Astrocyte (in vitro differentiated cells and primary cell): ENCODE data around the gene ACOX2. TPM values are rescaled to one million over a fixed set of nuclear protein-coding genes. Genes with fewer than 3 reads are reported as not detected.
A peak's percentile ranks its signal among the peaks of the same experiment; 100 is the strongest.

ENCODE experiments used
- DNase-seq: peaks from one replicate; pipeline ENCODE4 v3.0.0-alpha.2; 2010; ENCODE audit warnings: low read depth
- FAIRE-seq: peaks from 2 replicates; lab custom pipeline; 2011; peaks lifted over from hg19 to GRCh38; lab: Jason Lieb, UNC
- H2AFZ ChIP-seq: 2 replicates; pipeline ENCODE4 v1.6.0; 2012; ENCODE audit warnings: low read depth, low read length, inconsistent platforms
- H3K27ac ChIP-seq: 2 replicates; pipeline ENCODE4 v1.5.1; 2011; ENCODE audit warnings: low read depth, low read length, inconsistent platforms
- H3K27me3 ChIP-seq: 2 replicates; pipeline ENCODE4 v1.6.0; 2011; ENCODE audit warnings: low read length, inconsistent platforms; ENCODE audit not compliant: insufficient read depth
- H3K36me3 ChIP-seq: 2 replicates; pipeline ENCODE4 v1.5.1; 2011; ENCODE audit warnings: low read length, inconsistent platforms; ENCODE audit not compliant: insufficient read depth
- H3K4me1 ChIP-seq: 2 replicates; pipeline ENCODE4 v1.5.1; 2011; ENCODE audit warnings: low read length, inconsistent platforms; ENCODE audit not compliant: insufficient read depth
- H3K4me2 ChIP-seq: 2 replicates; pipeline ENCODE4 v1.6.0; 2012; ENCODE audit warnings: low read length, inconsistent platforms
- H3K4me3 ChIP-seq: 2 replicates; pipeline ENCODE4 v1.5.1; 2011; ENCODE audit warnings: low read depth, mild to moderate bottlenecking, low read length, inconsistent platforms; ENCODE audit not compliant: insufficient read depth
- H3K79me2 ChIP-seq: 2 replicates; pipeline ENCODE4 v1.6.0; 2012; ENCODE audit warnings: mild to moderate bottlenecking, low read length, inconsistent platforms; ENCODE audit not compliant: insufficient read depth
- H3K9ac ChIP-seq: 2 replicates; pipeline ENCODE4 v1.6.0; 2012; ENCODE audit warnings: mild to moderate bottlenecking, low read length, inconsistent platforms
- H3K9me3 ChIP-seq: 2 replicates; pipeline ENCODE4 v1.5.1; 2012; ENCODE audit warnings: low read depth, mild to moderate bottlenecking, low read length, inconsistent platforms; ENCODE audit not compliant: insufficient read depth
- H4K20me1 ChIP-seq: 2 replicates; pipeline ENCODE4 v1.6.0; 2012; ENCODE audit warnings: low read length, inconsistent platforms; ENCODE audit not compliant: insufficient read depth
- H3K27ac Mint-ChIP-seq: one replicate; pipeline ENCODE4 v1.8.0; 2021; ENCODE audit warnings: mild to moderate bottlenecking, mixed read lengths; ENCODE audit not compliant: unreplicated experiment
- H3K27me3 Mint-ChIP-seq: one replicate; pipeline ENCODE4 v1.8.0; 2021; ENCODE audit warnings: low read depth, mixed read lengths; ENCODE audit not compliant: unreplicated experiment
- H3K36me3 Mint-ChIP-seq: one replicate; pipeline ENCODE4 v1.8.0; 2021; ENCODE audit warnings: low read depth, mixed read lengths; ENCODE audit not compliant: unreplicated experiment
- H3K4me1 Mint-ChIP-seq: one replicate; pipeline ENCODE4 v1.8.0; 2021; ENCODE audit warnings: low read depth, mixed read lengths; ENCODE audit not compliant: unreplicated experiment
- H3K4me3 Mint-ChIP-seq: one replicate; pipeline ENCODE4 v1.8.0; 2021; ENCODE audit warnings: mild to moderate bottlenecking, moderate library complexity, mixed read lengths; ENCODE audit not compliant: unreplicated experiment
- H3K9me3 Mint-ChIP-seq: one replicate; pipeline ENCODE4 v1.8.0; 2021; ENCODE audit warnings: mild to moderate bottlenecking, mixed read lengths; ENCODE audit not compliant: unreplicated experiment
- EZH2 ChIP-seq: IDR thresholded peaks from 2 replicates; pipeline ENCODE4 v1.6.1; 2012; ENCODE audit warnings: mild to moderate bottlenecking, low read length, inconsistent platforms; ENCODE audit not compliant: insufficient read depth
- total RNA-seq: library from RNA; stranded (reverse); gene quantifications from 2 replicates; pipeline ENCODE4 v1.2.1, GENCODE V29; 2021
- TF ChIP-seq, protein P1 (sequence below): IDR thresholded peaks from 2 replicates; pipeline ENCODE4 v1.5.1; 2011; ENCODE audit warnings: low read depth, mild to moderate bottlenecking, inconsistent platforms, low read length, moderate library complexity; ENCODE audit not compliant: insufficient read depth

The ACOX2 gene
- total RNA-seq, 1 donor from 2014 or later: 2.7 TPM

DNA sequence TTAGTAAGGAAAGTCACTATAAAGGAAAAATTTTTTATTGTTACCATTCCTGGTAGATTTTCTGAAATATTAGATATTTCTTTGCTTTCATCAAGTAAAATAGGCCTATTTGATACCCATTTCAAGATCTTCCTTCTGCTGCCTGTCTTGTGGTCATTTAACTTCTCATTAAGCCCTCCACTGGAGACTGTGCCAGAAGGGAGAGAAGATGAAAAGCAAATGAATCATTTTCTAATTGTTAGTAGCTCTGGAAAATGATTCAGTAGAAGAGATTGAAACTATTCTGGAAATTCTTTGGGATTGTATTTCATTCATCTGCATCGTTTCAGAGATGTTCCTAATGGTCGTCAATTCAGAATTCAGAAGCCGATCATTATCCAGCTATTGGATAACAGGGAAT, 41.9 kb downstream of the ACOX2 start:
- no peak overlapping the region for H3K4me3 ChIP-seq
- H3K4me2 ChIP-seq: peak overlapping the region; percentile 41
- peaks cover 21% of the 10 kb centered on the region for H3K4me1 Mint-ChIP-seq
- no peaks in the 10 kb centered on the region for H3K9me3 ChIP-seq
- H3K27ac ChIP-seq: no peak overlapping the region
- no peak overlapping the region for H3K27ac Mint-ChIP-seq
- no peaks in the 10 kb centered on the region for H3K27me3 ChIP-seq
- peaks cover 59% of the 10 kb centered on the region for H4K20me1 ChIP-seq
- H3K9ac ChIP-seq: no peak overlapping the region
- no peak for TF ChIP-seq EZH2
- TF ChIP-seq, protein P1, sequence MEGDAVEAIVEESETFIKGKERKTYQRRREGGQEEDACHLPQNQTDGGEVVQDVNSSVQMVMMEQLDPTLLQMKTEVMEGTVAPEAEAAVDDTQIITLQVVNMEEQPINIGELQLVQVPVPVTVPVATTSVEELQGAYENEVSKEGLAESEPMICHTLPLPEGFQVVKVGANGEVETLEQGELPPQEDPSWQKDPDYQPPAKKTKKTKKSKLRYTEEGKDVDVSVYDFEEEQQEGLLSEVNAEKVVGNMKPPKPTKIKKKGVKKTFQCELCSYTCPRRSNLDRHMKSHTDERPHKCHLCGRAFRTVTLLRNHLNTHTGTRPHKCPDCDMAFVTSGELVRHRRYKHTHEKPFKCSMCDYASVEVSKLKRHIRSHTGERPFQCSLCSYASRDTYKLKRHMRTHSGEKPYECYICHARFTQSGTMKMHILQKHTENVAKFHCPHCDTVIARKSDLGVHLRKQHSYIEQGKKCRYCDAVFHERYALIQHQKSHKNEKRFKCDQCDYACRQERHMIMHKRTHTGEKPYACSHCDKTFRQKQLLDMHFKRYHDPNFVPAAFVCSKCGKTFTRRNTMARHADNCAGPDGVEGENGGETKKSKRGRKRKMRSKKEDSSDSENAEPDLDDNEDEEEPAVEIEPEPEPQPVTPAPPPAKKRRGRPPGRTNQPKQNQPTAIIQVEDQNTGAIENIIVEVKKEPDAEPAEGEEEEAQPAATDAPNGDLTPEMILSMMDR: no peak
- H3K36me3 Mint-ChIP-seq: no peaks in the 10 kb centered on the region
- H3K9me3 Mint-ChIP-seq: no peaks in the 10 kb centered on the region
- FAIRE-seq (peak; percentile 78), DNase-seq (peak; percentile 52)
- no peaks in the 10 kb centered on the region for H3K36me3 ChIP-seq
- no peaks in the 10 kb centered on the region for H3K27me3 Mint-ChIP-seq
- H2AFZ ChIP-seq: no peak overlapping the region
- H3K79me2 ChIP-seq: peaks cover 64% of the 10 kb centered on the region
- H3K4me1 ChIP-seq: peaks cover 31% of the 10 kb centered on the region
- no peak overlapping the region for H3K4me3 Mint-ChIP-seq

- no peak for FAIRE-seq
- H3K4me3 ChIP-seq: peak overlapping the region; percentile 7
- H3K4me1 ChIP-seq: peaks cover 31% of the 10 kb centered on the region
- Mint-ChIP-seq H3K27ac (no peak overlapping the region), H3K36me3 (no peaks in the 10 kb centered on the region), H3K27me3 (no peaks in the 10 kb centered on the region), H3K9me3 (no peaks in the 10 kb centered on the region), H3K4me1 (peaks cover 21% of the 10 kb centered on the region), H3K4me3 (no peak overlapping the region)
- no peak overlapping the region for H3K9ac ChIP-seq
- H3K9me3 ChIP-seq: no peaks in the 10 kb centered on the region
- H3K4me2 ChIP-seq: peak overlapping the region; percentile 99
- peaks cover 55% of the 10 kb centered on the region for H3K79me2 ChIP-seq
- H3K27me3 ChIP-seq: no peaks in the 10 kb centered on the region
- no peak for TF ChIP-seq EZH2
- TF ChIP-seq, protein P1: no peak
- no peak overlapping the region for H3K27ac ChIP-seq
- DNase-seq: no peak
- H2AFZ ChIP-seq: no peak overlapping the region
- no peaks in the 10 kb centered on the region for H3K36me3 ChIP-seq
- peaks cover 52% of the 10 kb centered on the region for H4K20me1 ChIP-seq
These were observed 42.9 kb downstream of the ACOX2 start for GRCh38 chr3:58494107-58494506.

DNA sequence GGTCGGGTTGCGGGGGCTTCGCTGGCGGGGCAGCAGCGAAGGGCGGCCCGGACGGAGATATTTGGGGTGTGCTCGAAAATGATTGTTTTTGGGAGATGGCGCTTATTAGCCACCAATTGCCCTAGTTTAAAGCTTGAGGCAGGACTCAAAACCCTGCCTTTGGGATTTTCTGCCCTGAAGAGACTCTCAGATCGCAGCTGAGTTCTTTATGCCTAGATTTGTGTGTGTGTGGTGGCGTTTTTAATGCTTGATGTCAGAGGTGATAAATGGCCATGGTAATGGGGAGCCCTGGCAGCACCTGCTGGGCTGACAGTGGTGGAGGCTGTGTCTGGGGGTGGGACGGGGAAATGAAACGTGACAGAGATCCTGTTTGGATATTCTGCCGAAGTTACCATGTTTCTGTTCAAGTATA, 44.5 kb downstream of the ACOX2 start:
- peak overlapping the region; percentile 29 for H3K27ac ChIP-seq
- H3K27me3 ChIP-seq: no peaks in the 10 kb centered on the region
- Mint-ChIP-seq H3K27me3 (peaks cover 12% of the 10 kb centered on the region), H3K4me1 (peaks cover 20% of the 10 kb centered on the region), H3K27ac (no peak overlapping the region), H3K4me3 (peak overlapping the region; percentile 96), H3K9me3 (peaks cover 4% of the 10 kb centered on the region), H3K36me3 (no peaks in the 10 kb centered on the region)
- no peak for DNase-seq
- peak overlapping the region; percentile 86 for H3K9ac ChIP-seq
- H3K9me3 ChIP-seq: no peaks in the 10 kb centered on the region
- FAIRE-seq: no peak
- peaks cover 46% of the 10 kb centered on the region for H3K79me2 ChIP-seq
- peak overlapping the region; percentile 90 for H3K4me3 ChIP-seq
- H3K4me1 ChIP-seq: peaks cover 33% of the 10 kb centered on the region
- no peak for TF ChIP-seq EZH2
- TF ChIP-seq, protein P1: no peak
- H3K4me2 ChIP-seq: peak overlapping the region; percentile 99
- no peaks in the 10 kb centered on the region for H3K36me3 ChIP-seq
- peaks cover 46% of the 10 kb centered on the region for H4K20me1 ChIP-seq
- H2AFZ ChIP-seq: peak overlapping the region; percentile 62
